Uterus (tissue), 4 donors: ENCODE results near the gene RAB39A. TPM values are rescaled to one million over a fixed set of nuclear protein-coding genes. Genes with fewer than 3 reads are reported as not detected.

ENCODE experiments used
- DNase-seq, 2 donors: peaks; one replicate each; pipeline ENCODE4 v3.0.0-alpha.2; 2019 to 2020
- H3K27ac ChIP-seq, 2 donors: fragments of 200-600 bp; sonication (generic); 1 replicate in 1 of 2; 2 replicates in 1 of 2; pipeline ENCODE4 v1.5.1; 2016 to 2018
- H3K27me3 ChIP-seq, 2 donors: fragments of 200-600 bp; sonication (generic); one replicate each; pipeline ENCODE4 v1.5.1; 2018 to 2019; ENCODE audit warnings: control low read depth in 1 of 2
- H3K36me3 ChIP-seq, 2 donors: fragments of 200-600 bp; sonication (generic); one replicate each; pipeline ENCODE4 v1.5.1; 2019; ENCODE audit warnings: control low read depth in 1 of 2
- H3K4me1 ChIP-seq, 2 donors: fragments of 200-600 bp; sonication (generic); one replicate each; pipeline ENCODE4 v1.5.1; 2018 to 2019; ENCODE audit warnings: control low read depth in 1 of 2
- H3K4me3 ChIP-seq, 2 donors: fragments of 200-600 bp; sonication (generic); 1 replicate in 1 of 2; 2 replicates in 1 of 2; pipeline ENCODE4 v1.5.1; 2018 to 2019; ENCODE audit warnings: mild to moderate bottlenecking in 1 of 2
- H3K9me3 ChIP-seq, 2 donors: fragments of 200-600 bp; sonication (generic); one replicate each; pipeline ENCODE4 v1.5.1; 2019; ENCODE audit warnings: control low read depth in 1 of 2
- CTCF ChIP-seq, 4 experiments: fragments of 200-600 bp in 2 of 4; fragments of 450-650 bp in 2 of 4; sonication (generic) in 2 of 4; IDR thresholded peaks; one replicate each; pipeline ENCODE4 v1.5.1; 2016 to 2019; ENCODE audit warnings: antibody characterized with exemption in 4 of 4, mild to moderate bottlenecking in 2 of 4, moderate library complexity in 1 of 4
- POLR2A ChIP-seq, 2 donors: fragments of 450-650 bp; IDR thresholded peaks; one replicate each; pipeline ENCODE4 v1.6.1; 2016; ENCODE audit warnings: antibody characterized with exemption in 2 of 2, mild to moderate bottlenecking in 1 of 2, moderate library complexity in 1 of 2
- intact Hi-C: fragments of 100-400 bp; cut with DNase I; formaldehyde crosslinking; loops from one replicate; pipeline ENCODE4 v1.15.1; 2023; ENCODE audit warnings: low total_unique reads
- total RNA-seq, 4 donors: library from RNA; depleted of rRNA in 3 of 4; stranded (reverse); fragments of >200 nt in 3 of 4; gene quantifications; one replicate each; pipeline versions ENCODE4 v1.1.0 to v1.2.4, GENCODE V29; 2014 to 2023
- donor health status: DM: yes; HTN: yes; CAD: no.

RAB39A gene
- total RNA-seq, 4 donors from 2014 or later: 0.26 to 3.9 (median 0.79) TPM; not detected in 1

- Histone ChIP-seq H3K4me3 (no peak overlapping the region), H3K36me3 (no peaks in the 10 kb centered on the region), H3K27ac (no peak overlapping the region), H3K4me1 (no peaks in the 10 kb centered on the region), H3K9me3 (no peaks in the 10 kb centered on the region), H3K27me3 (no peaks in the 10 kb centered on the region)
- TF ChIP-seq CTCF (IDR thresholded peaks at IDR 0.05) (no peak), POLR2A (IDR thresholded peaks at IDR 0.05) (no peak)
- intact Hi-C loops: no loop called here
- no peak for DNase-seq
These were observed 22.9 kb downstream of the RAB39A start for GRCh38 chr11:107951155-107951554.

- H3K4me1 ChIP-seq: no peaks in the 10 kb centered on the region
- no peaks in the 10 kb centered on the region for H3K36me3 ChIP-seq
- TF ChIP-seq CTCF (IDR thresholded peaks at IDR 0.05) (no peak), POLR2A (IDR thresholded peaks at IDR 0.05) (no peak)
- no peak overlapping the region for H3K27ac ChIP-seq
- H3K9me3 ChIP-seq: no peaks in the 10 kb centered on the region
- intact Hi-C loops: no loop called here
- no peaks in the 10 kb centered on the region for H3K27me3 ChIP-seq
- no peak for DNase-seq
- H3K4me3 ChIP-seq: no peak overlapping the region
These were observed 25.2 kb downstream of the RAB39A start for GRCh38 chr11:107953446-107953845.

- Histone ChIP-seq H3K4me1 (no peaks in the 10 kb centered on the region), H3K4me3 (no peak overlapping the region), H3K27ac (no peak overlapping the region), H3K27me3 (no peaks in the 10 kb centered on the region), H3K36me3 (no peaks in the 10 kb centered on the region), H3K9me3 (no peaks in the 10 kb centered on the region)
- no peak for DNase-seq
- intact Hi-C loops: no loop called here
- TF ChIP-seq CTCF (IDR thresholded peaks at IDR 0.05) (no peak), POLR2A (IDR thresholded peaks at IDR 0.05) (no peak)
These were observed 28.3 kb downstream of the RAB39A start for GRCh38 chr11:107956543-107956942.

- no peaks in the 10 kb centered on the region for H3K9me3 ChIP-seq
- TF ChIP-seq POLR2A (IDR thresholded peaks at IDR 0.05): no peak
- no peak for TF ChIP-seq CTCF (IDR thresholded peaks at IDR 0.05)
- no peak overlapping the region for H3K4me3 ChIP-seq
- no peaks in the 10 kb centered on the region for H3K4me1 ChIP-seq
- no peak for DNase-seq
- no peak overlapping the region for H3K27ac ChIP-seq
- no peaks in the 10 kb centered on the region for H3K36me3 ChIP-seq
- H3K27me3 ChIP-seq: no peaks in the 10 kb centered on the region
- intact Hi-C loops: no loop called here
These were observed 28.9 kb downstream of the RAB39A start for GRCh38 chr11:107957109-107957588.

GRCh38 chr11:107961480-107961879 is 33.2 kb downstream of the RAB39A start:
- Histone ChIP-seq H3K27me3 (no peaks in the 10 kb centered on the region), H3K9me3 (no peaks in the 10 kb centered on the region), H3K4me1 (no peaks in the 10 kb centered on the region), H3K36me3 (no peaks in the 10 kb centered on the region), H3K4me3 (no peak overlapping the region), H3K27ac (no peak overlapping the region)
- DNase-seq: no peak
- TF ChIP-seq CTCF (IDR thresholded peaks at IDR 0.05) (no peak), POLR2A (IDR thresholded peaks at IDR 0.05) (no peak)
- intact Hi-C loops: no loop called here
